Activated CD4-positive, alpha-beta memory T cell treated with anti-CD3 and anti-CD28 coated beads, Interleukin-2, amount 10 ng/mL, durations not matched to agents 7 days and 5 days (primary cell): ENCODE results near the gene ALDH16A1. TPM values are rescaled to one million over a fixed set of nuclear protein-coding genes. Genes with fewer than 3 reads are reported as not detected.

Source experiments
- CTCF ChIA-PET: fragments of 350-600 bp; sonication (Branson Sonifier 250); formaldehyde crosslinking; loops from one replicate; lab custom pipeline; 2021; ENCODE audit warnings: antibody characterized with exemption, inconsistent platforms; lab: Charles Lee
- POLR2A ChIA-PET: fragments of 350-600 bp; sonication (Branson Sonifier 250); formaldehyde crosslinking; loops from one replicate; lab custom pipeline; 2021; ENCODE audit warnings: antibody characterized with exemption; lab: Charles Lee
- DNase-seq: peaks from one replicate; pipeline ENCODE4 v3.0.0-alpha.2; 2020
- H3K27ac Mint-ChIP-seq: one replicate; pipeline ENCODE4 v1.8.0; 2021; ENCODE audit warnings: mild to moderate bottlenecking, mixed read lengths
- H3K27me3 Mint-ChIP-seq: one replicate; pipeline ENCODE4 v1.8.0; 2021; ENCODE audit warnings: mixed read lengths
- H3K36me3 Mint-ChIP-seq: one replicate; pipeline ENCODE4 v1.8.0; 2021; ENCODE audit warnings: low read depth, mixed read lengths
- H3K4me1 Mint-ChIP-seq: one replicate; pipeline ENCODE4 v1.8.0; 2021; ENCODE audit warnings: mixed read lengths
- H3K4me3 Mint-ChIP-seq: one replicate; pipeline ENCODE4 v1.8.0; 2021; ENCODE audit warnings: mild to moderate bottlenecking, mixed read lengths
- H3K9me3 Mint-ChIP-seq: one replicate; pipeline ENCODE4 v1.8.0; 2021; ENCODE audit warnings: mixed read lengths
- total RNA-seq, 2 experiments: library from RNA; stranded (reverse); gene quantifications; one replicate each; pipeline ENCODE4 v1.2.3, GENCODE V29; 2021

The ALDH16A1 gene
- total RNA-seq, 2 experiments from 2014 or later: 34.1 to 36.6 TPM

DNA sequence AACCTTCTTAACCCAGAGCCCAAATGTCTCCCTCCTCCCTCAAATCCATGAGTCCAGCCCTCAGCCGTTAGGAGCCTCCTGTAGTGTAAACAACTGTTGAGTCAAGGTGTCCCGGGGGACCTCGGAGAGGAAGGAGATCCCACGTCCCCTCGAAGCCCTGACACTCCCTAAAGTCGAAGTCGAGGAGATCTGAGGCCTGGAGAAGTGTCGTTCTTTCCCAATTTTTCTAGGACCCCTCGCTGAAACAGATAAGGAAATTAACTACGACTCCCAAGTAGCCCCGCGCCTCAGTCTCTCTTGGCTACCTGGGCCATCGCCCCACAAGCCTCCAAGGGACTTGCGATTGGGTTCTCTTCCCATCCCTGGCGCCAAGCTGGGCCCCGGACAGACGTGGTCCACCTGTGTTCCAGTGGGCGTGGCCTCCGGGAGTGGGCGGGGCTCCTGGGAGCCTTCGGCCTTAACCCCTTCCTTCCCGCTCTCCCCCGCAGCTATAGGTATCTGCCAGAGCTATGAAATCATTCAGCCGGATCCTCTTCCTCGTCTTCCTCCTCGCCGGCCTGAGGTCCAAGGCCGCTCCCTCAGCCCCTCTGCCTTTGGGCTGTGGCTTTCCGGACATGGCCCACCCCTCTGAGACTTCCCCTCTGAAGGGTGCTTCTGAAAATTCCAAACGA lies 27.0 kb upstream of the ALDH16A1 start:
- no peaks in the 10 kb centered on the region for H3K36me3 Mint-ChIP-seq
- H3K4me1 Mint-ChIP-seq: peaks cover 58% of the 10 kb centered on the region
- ChIA-PET CTCF (interaction anchor here (1.2 kb wide), 1 partner anchor 15 kb away, joined by 3 read pairs; no protein-coding TSS in a partner anchor), POLR2A (interaction anchor here (1.2 to 2.6 kb wide), 4 partner anchors 10 to 26 kb away, joined by 3 to 13 read pairs (median 6); partner anchors contain the start of gene PIH1D1)
- peaks cover 90% of the 10 kb centered on the region for H3K27me3 Mint-ChIP-seq
- H3K9me3 Mint-ChIP-seq: no peaks in the 10 kb centered on the region
- H3K4me3 Mint-ChIP-seq: no peak overlapping the region
- H3K27ac Mint-ChIP-seq: no peak overlapping the region
- peak; percentile 40 for DNase-seq

DNA sequence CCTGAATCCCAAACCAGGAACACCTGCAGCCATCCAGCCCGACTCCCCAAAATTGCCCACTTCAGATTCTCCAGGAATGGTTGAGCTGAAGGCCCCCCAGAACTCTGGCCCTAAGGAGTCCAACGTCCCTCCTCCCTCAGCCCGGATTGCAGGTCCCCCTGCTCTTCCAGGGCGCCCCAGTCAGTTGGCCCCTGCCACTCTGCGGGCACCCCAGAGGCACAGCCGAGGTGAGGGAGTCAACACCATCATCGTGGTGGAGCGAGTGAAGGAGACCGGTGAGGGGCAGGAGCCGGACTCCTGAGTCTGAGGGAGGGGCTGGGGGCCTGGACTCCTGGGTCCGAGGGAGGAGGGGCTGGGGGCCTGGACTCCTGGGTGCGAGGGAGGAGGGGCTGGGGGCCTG lies 25.7 kb upstream of the ALDH16A1 start:
- Mint-ChIP-seq H3K4me1 (peaks cover 52% of the 10 kb centered on the region), H3K27me3 (peaks cover 85% of the 10 kb centered on the region), H3K27ac (no peak overlapping the region), H3K36me3 (no peaks in the 10 kb centered on the region), H3K9me3 (no peaks in the 10 kb centered on the region), H3K4me3 (no peak overlapping the region)
- ChIA-PET POLR2A (interaction anchor here (1.1 to 1.9 kb wide), 3 partner anchors 10 to 26 kb away, joined by 3 to 6 read pairs (median 4); partner anchors contain the start of gene ALDH16A1), CTCF (interaction anchor here (0.6 to 1.2 kb wide), 3 partner anchors 16 to 1911 kb away, joined by 3 to 4 read pairs (median 3); no protein-coding TSS in a partner anchor)
- DNase-seq: no peak

DNA sequence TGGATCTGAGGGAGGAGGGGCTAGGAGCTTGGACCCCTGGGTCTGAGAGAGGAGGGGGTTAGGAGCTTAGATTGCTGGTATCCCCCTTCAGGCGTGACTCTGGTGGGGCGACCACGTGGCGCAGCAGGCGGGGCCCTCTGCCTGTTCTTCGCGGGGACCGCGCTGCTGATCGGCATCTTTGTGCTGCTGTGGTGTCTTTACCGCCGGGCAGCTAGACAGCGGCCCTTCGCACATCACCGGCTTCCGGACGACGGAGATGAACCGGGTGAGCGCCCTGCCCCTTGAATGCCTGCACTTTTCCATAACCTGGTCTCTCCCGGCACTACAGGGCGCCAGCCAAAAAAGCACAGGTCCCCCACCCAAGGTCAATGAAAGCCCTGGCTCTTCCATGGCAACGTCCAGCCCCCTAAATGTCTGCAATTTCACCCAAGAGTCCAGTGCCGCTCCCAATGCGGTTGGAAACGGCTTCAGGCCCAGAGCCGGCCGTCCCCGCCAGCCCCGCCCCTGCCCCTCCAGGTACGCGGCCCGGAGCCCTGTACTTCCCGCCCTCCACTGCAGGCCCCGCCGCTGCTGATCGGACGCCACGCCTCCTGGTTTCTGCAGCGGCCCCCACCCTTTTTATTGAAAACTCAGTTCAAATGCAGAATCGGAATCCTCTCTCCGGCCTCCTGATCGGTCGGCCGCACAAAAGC lies 25.0 kb upstream of the ALDH16A1 start:
- no peak overlapping the region for H3K27ac Mint-ChIP-seq

DNA sequence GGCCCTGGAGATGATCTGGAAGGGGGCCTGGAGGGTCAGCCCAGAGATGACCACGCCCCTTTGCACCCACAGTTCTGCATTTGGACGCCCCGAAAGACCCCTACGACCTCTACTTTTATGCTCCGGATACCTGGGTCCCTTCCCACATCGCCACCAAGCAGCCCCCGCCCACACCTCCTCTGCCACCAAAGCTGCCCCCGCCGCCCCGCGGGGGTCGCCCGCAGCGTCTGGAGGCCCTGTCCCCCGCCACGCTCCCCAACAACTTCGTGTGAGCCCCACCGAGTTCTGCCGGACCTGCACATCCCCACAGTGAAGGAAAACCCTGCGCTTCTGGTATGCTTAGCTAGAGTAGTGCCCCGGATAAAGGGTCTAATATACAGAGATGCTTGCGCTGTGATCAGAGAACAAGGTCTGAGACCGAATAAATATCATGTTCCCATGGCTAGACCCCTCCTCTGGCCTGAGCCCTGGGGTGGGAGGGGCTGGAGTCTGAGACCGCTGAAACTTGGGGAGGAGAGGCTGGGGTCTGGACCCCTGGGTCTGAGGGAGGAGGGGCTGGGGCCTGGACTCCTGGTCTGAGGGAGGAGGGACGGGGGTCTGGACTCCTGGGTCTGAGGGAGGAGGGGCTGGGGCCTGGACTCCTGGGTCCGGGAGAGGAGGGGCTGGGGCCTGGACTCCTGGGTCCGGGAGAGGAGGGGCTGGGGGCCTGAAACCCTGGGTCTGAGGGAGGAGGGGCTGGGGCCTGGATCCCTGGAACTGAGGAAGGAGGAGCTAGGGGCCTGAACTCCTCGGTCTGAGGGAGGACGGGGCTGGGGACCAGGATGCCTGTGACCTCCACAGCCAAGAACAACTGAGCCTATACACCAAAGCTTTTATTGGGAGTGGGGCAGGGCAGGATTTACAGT lies 24.2 kb upstream of the ALDH16A1 start:
- Mint-ChIP-seq H3K4me3 (no peak overlapping the region), H3K27me3 (peaks cover 84% of the 10 kb centered on the region), H3K27ac (no peak overlapping the region), H3K9me3 (no peaks in the 10 kb centered on the region), H3K4me1 (peaks cover 48% of the 10 kb centered on the region), H3K36me3 (no peaks in the 10 kb centered on the region)
- CTCF ChIA-PET: interaction anchor here (1.0 to 1.1 kb wide), 2 partner anchors 37 kb away, joined by 3 to 4 read pairs; no protein-coding TSS in a partner anchor
- DNase-seq: no peak
- POLR2A ChIA-PET: interaction anchor here (1.1 kb wide), 2 partner anchors 11 to 25 kb away, joined by 4 to 5 read pairs; partner anchors contain the start of gene ALDH16A1

More for the DNA sequence above, 25.0 kb upstream of the ALDH16A1 start:
- peaks cover 84% of the 10 kb centered on the region for H3K27me3 Mint-ChIP-seq
- DNase-seq: peak; percentile 41
- CTCF ChIA-PET: interaction anchor here (1.0 kb wide), 1 partner anchor 36 kb away, joined by 4 read pairs; no protein-coding TSS in a partner anchor
- H3K36me3 Mint-ChIP-seq: no peaks in the 10 kb centered on the region
- peaks cover 50% of the 10 kb centered on the region for H3K4me1 Mint-ChIP-seq
- H3K4me3 Mint-ChIP-seq: peak overlapping the region; percentile 13
- no peaks in the 10 kb centered on the region for H3K9me3 Mint-ChIP-seq
- POLR2A ChIA-PET: interaction anchor here (1.1 to 1.2 kb wide), 2 partner anchors 11 to 25 kb away, joined by 3 to 4 read pairs; partner anchors contain the start of gene ALDH16A1

DNA sequence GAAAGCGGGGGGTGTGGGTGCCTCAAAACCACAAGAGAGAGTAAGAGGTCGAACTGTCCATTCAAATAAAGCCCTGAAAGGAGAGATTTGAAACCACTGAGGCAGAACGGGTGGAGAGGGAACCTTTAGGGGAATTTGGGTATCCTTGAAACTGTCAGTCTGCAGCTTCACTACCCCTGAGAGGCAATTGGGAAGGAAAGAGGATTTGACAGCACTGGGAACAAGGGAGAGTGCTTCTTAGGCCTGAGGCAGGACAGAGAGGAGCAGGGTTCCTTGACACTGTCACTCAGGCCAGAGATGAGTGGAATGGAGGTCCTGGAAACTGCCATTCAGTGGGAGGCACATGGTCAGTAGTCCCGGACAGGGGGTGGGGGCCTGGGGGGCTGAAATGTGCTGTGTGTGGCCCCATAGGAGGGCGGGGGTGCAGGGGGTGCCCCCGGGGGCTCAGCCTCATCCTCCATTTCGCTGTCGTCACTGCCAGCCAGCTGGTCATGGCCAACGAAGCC lies 22.8 kb upstream of the ALDH16A1 start:
- POLR2A ChIA-PET: interaction anchor here (1.2 kb wide), 1 partner anchor 10 kb away, joined by 3 read pairs; no protein-coding TSS in a partner anchor
- no peak for DNase-seq
- Mint-ChIP-seq H3K4me3 (no peak overlapping the region), H3K4me1 (peaks cover 43% of the 10 kb centered on the region), H3K27ac (no peak overlapping the region), H3K9me3 (no peaks in the 10 kb centered on the region), H3K27me3 (peaks cover 83% of the 10 kb centered on the region), H3K36me3 (no peaks in the 10 kb centered on the region)
- CTCF ChIA-PET: no interaction called here

DNA sequence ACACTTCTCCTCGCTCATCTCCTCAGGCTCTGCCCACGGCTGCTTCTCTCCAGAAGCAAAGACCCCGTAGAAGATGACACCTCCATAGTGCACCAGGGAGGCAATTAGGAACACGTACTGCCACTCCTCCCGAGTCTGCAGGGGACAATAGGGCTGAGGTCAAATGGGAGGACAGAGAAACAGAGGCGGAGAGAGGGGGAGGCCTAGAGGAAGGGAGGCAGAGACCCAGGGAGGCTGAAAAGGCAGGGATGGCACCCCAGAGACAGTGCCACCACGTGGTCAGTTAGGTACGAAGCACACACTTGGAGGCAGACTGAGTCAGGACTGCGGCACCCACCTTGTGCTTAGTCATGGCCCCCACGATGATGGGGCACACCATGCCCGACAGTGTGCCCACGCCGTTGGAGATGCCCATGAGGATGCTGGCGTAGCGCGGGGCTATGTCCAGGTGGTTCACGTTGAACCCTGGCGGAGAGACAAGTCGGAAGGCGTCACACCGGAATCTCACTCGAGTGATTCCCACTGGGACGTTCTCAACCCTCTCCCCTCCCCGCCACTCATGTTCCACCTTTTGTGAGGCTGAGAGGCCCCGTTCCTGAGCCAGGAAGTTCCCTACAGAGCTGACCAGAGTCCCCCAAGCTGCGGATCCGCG lies 22.2 kb upstream of the ALDH16A1 start:
- no peaks in the 10 kb centered on the region for H3K9me3 Mint-ChIP-seq
- CTCF ChIA-PET: interaction anchor here (0.6 to 1.3 kb wide), 4 partner anchors 37 to 75 kb away, joined by 3 to 5 read pairs (median 4); no protein-coding TSS in a partner anchor
- H3K4me1 Mint-ChIP-seq: peaks cover 46% of the 10 kb centered on the region
- H3K27ac Mint-ChIP-seq: no peak overlapping the region
- H3K4me3 Mint-ChIP-seq: no peak overlapping the region
- POLR2A ChIA-PET: interaction anchor here (1.2 kb wide), 1 partner anchor 9 kb away, joined by 3 read pairs; no protein-coding TSS in a partner anchor
- peaks cover 83% of the 10 kb centered on the region for H3K27me3 Mint-ChIP-seq
- H3K36me3 Mint-ChIP-seq: no peaks in the 10 kb centered on the region
- DNase-seq: peak; percentile 36

DNA sequence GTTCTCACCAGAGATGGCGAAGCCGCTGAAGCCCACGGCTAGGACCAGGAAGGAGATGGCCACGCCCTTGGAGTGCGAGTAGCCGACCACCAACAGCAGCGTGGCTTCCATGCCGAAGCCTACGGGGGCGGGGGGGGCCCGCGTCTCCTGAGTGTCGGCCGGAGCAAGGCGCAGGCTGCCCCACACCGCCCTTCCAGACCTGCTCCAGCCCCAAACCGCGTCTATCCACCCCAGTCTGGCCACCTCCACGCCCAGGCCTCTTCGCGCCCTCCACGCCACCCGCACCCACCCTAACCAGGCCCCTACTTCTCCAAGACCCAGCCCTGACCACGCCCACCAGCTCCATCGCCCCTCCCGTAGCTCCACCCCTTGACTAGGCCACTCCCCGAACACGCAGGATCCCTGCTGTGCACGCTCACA lies 21.7 kb upstream of the ALDH16A1 start:
- peak; percentile 42 for DNase-seq
- Mint-ChIP-seq H3K4me1 (peaks cover 50% of the 10 kb centered on the region), H3K36me3 (no peaks in the 10 kb centered on the region), H3K4me3 (no peak overlapping the region), H3K27ac (no peak overlapping the region), H3K27me3 (peaks cover 83% of the 10 kb centered on the region), H3K9me3 (no peaks in the 10 kb centered on the region)
- ChIA-PET POLR2A (interaction anchor here (1.2 kb wide), 1 partner anchor 8 kb away, joined by 3 read pairs; no protein-coding TSS in a partner anchor), CTCF (interaction anchor here (0.6 to 1.3 kb wide), 4 partner anchors 38 to 75 kb away, joined by 3 to 5 read pairs (median 4); no protein-coding TSS in a partner anchor)

DNA sequence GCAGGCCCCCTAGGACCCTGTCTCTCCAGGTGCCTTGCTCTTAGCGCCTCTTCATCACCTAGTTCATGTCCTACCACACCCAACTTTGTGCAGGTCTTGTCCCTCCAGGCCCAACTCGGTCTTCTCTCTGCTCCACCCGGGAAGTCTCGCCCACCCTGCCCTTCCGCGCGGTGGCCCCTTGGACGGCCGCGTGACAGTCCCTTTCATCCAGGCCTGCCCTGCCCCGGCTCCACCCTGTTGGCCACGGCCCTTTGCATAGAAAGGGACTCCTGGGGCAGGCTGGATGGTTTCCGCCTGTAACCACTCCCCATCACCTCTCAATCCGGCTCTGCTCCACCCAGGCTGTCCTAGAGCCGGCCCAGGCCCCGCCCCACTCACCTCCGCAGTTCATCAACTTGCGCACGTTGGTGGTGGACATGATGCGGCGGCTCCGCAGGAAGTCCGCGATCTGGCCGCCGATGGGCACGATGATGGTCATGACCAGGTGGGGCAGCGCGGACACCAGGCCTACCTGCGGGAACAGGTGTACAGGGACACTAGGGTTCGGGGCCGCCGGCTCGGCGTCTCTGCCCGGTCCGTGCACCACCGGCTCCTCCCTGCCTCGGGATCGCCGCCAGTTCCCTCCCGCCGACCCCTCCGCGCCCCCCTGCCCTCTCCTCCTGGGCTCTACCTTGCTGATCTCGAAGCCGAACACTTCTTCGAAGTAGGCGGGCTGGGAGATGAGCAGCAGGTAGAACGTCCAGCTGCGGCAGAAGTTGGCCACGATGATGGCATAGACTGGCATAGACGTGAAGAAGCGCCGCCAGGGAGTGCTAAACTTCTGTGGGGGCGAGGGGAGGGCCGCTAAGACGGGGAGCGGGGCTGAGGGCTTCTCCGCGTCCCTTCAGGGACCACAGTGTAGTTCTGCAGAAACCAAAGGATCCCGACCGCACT lies 20.6 kb upstream of the ALDH16A1 start:
- ChIA-PET POLR2A (no interaction called here), CTCF (interaction anchor here (0.6 to 1.1 kb wide), 3 partner anchors 39 to 167 kb away, joined by 3 to 5 read pairs (median 4); no protein-coding TSS in a partner anchor)
- no peaks in the 10 kb centered on the region for H3K9me3 Mint-ChIP-seq
- peak; percentile 59 for DNase-seq
- no peak overlapping the region for H3K4me3 Mint-ChIP-seq
- no peaks in the 10 kb centered on the region for H3K36me3 Mint-ChIP-seq
- H3K4me1 Mint-ChIP-seq: peaks cover 45% of the 10 kb centered on the region
- H3K27ac Mint-ChIP-seq: no peak overlapping the region
- H3K27me3 Mint-ChIP-seq: peaks cover 83% of the 10 kb centered on the region

DNA sequence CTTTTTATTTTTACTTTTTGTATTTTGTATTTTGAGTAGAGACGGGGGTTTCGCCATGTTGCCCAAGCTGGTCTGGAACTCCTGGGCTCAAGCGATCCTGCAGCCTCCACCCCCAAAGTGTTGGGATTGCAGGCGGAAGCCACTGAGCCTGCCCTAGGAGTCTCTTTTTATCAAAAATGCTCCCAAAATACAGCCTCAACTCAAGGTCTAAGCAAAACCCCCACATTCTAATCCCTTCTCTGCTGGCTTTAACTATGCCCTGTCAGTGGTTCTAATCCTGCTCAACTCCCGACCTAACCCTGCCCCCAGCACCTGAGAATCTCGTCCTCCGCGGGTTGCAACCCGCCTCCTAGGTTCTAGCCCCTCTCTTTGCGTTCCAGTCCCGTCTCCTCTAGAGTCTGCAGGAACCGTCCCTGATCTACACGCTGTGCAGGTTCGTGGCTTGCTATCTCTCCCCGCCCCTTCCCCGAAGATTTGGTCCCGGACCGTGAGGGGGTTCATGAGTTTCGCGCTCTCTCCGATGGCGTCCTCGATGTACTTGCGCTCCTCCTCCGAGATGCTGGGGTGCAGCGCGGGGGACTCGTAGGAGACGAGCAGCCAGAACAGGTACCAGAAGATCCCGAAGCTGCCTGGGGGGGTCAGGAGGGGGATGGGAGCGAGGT lies 19.7 kb upstream of the ALDH16A1 start:
- Mint-ChIP-seq H3K4me1 (peaks cover 37% of the 10 kb centered on the region), H3K27ac (no peak overlapping the region), H3K4me3 (no peak overlapping the region), H3K9me3 (no peaks in the 10 kb centered on the region), H3K36me3 (no peaks in the 10 kb centered on the region), H3K27me3 (peaks cover 85% of the 10 kb centered on the region)
- DNase-seq: no peak
- CTCF ChIA-PET: no interaction called here
- POLR2A ChIA-PET: no interaction called here

DNA sequence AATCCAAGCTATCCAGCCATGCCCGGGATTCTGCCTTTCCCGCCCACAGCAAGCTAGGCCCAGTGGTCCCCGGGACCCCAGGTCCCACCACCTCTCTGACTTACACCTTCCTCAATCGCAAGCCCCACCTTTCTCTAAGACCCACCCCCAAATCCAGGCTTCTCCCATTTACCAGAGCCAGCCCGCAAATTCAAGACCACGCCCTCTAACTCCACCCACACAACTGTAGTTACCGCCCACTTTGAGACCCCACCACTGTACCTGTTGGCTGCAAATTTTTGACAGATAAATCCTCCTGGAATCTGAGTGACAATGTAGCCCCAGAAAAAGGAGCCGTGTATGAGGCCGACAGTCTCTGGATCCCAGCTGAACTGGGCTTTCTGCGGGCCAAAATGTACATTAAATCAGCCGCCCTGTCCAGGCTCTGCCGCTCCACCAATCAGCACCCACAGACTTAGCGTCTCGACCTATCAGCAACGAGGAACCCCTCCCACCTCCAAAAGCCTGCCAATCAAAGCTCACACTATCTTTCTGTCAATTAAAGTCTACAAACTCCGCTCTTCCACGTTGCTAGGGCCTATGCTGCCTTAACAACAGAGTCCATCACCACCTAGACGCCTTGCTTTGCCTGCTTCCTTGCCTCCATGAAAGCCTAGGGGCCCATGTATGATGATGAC lies 18.0 kb upstream of the ALDH16A1 start:
- peaks cover 87% of the 10 kb centered on the region for H3K27me3 Mint-ChIP-seq
- H3K4me1 Mint-ChIP-seq: peaks cover 31% of the 10 kb centered on the region
- no peaks in the 10 kb centered on the region for H3K9me3 Mint-ChIP-seq
- ChIA-PET CTCF (interaction anchor here (0.7 to 2.6 kb wide), 2 partner anchors 11 to 43 kb away, joined by 3 to 15 read pairs; no protein-coding TSS in a partner anchor), POLR2A (interaction anchor here (0.6 to 1.1 kb wide), 2 partner anchors 10 to 60 kb away, joined by 3 to 6 read pairs; partner anchors contain the start of gene GFY)
- H3K4me3 Mint-ChIP-seq: no peak overlapping the region
- no peaks in the 10 kb centered on the region for H3K36me3 Mint-ChIP-seq
- no peak for DNase-seq
- H3K27ac Mint-ChIP-seq: no peak overlapping the region
